GM19025 (cell line): ENCODE data around the gene UCN3.
"Not testable (repeated sequence)": the region's sequence is repeated elsewhere in the genome, so short reads cannot be mapped to it uniquely, and the experiment has no call there.

Experiments
- ATAC-seq: cut with Tn5 transposase; IDR thresholded peaks from one replicate; pipeline ENCODE4 v1.9.1; 2021; ENCODE audit warnings: mild to moderate bottlenecking, low read depth, moderate library complexity; ENCODE audit not compliant: unreplicated experiment

UCN3 gene

DNA sequence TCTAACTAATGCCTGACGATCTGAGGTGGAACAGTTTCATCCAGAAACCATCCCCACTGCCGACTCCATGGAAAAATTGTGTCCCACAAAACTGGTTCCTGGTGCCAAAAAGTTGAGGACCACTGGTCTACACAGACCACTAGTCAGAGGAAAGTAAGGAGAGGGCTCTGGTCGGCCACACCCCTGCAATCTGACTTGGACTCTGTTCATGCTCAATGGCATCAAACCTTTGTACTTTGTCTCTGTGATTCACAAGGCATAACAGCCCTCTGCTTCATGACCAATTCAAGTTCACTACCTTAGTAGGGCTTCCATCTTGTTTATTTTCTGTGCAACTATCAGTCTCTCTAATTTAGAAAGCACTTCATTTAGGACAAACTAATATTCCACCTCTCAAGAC, 38.0 kb downstream of the UCN3 start:
- no peak for ATAC-seq

- ATAC-seq, result no peak
Measured at GRCh38 chr10:5404208-5405041, 39.7 kb downstream of the UCN3 start, which contains the start of gene TUBAL3. TUBAL3 (minus strand) TSS chr10:5404828; CDS start chr10:5404792, 36 bp downstream.

DNA sequence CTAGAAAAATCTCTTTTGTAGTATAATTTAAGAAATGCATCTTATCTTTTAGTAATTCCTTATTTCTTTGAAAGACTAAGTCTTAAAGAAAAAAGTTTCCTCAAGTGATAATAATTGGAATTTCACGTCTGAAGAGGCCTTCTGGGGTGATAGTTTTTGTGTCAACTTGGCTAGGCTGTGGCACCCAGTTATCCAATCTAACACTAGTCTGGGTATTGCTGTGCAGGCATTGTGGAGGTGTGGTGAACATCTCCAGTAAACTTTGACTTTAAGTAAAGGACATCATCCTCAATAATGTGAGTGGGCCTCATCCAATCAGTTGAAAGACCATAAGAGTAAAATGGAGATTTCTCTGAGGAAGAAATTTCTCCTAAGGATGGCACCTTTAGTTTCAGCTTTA, 42.2 kb downstream of the UCN3 start:
- ATAC-seq, result no peak

DNA sequence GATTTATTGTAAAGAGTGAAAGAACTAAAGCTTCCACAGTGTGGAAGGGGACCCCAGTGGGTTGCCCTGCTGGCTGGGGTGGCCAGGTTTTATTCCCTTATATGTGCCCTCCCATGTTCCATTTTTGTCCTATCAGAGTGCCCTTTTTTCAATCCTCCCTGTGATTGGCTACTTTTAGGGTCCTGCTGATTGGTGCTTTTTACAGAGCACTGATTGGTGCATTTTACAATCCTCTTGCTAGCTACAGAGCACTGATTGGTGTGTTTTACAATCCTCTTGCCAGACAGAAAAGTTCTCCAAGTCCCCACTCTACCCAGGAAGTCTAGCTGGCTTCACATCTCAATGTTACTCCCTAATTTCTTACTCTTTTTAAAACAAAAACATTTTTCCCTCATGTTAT, 46.0 kb downstream of the UCN3 start:
- not testable (repeated sequence) for ATAC-seq

DNA sequence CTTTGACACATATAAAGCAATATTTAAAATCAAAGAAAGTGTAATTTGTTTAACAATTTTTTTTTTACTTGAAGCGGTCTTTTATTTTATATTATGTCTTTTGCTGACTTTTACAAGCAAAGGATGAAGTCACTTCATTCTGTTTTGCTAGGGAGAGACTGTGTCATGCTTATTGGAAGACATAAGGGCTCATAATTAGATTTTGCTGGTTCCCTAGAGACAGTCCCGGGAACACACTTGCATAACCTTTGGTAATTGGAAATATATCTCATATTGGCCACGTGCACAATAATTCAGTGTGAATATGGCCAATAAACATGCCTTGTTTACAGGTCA, 47.1 kb downstream of the UCN3 start:
- no peak for ATAC-seq

DNA sequence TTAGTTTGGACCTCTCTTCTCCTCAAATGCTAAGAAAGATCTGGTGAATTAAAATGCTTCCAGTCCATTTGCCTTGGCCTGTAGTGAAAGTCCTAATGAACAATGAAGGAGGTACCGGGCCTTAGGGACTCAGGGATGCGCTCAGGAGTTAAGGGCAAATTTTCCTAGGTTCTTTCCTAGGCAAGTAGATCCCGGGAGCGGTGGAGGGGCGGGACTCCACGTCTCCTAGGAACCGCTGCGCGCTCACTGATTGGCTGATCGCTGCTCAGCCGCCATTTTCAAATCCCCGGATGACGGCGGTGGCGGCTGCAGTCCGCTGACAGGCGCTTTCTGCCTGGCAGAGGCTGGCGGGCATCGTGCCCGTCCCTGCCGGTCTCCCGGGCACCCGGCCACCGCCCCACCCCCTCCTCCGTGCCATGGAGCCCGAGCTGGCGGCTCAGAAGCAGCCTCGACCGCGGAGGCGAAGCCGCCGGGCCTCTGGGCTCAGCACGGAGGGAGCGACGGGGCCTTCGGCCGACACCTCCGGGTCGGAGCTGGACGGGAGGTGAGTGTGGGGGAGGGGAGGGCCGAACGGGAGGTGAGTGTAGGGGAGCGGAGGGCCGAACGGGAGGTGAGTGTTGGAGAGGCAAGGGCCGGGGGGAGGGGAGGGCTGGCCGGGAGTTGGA, 47.6 kb downstream of the UCN3 start, which contains the start of gene NET1:
TSS of gene NET1 (plus strand) at position 281 of the 665 bp plus-strand sequence. CDS start at position 417, 136 bp downstream.
- ATAC-seq, result peak; percentile 98

DNA sequence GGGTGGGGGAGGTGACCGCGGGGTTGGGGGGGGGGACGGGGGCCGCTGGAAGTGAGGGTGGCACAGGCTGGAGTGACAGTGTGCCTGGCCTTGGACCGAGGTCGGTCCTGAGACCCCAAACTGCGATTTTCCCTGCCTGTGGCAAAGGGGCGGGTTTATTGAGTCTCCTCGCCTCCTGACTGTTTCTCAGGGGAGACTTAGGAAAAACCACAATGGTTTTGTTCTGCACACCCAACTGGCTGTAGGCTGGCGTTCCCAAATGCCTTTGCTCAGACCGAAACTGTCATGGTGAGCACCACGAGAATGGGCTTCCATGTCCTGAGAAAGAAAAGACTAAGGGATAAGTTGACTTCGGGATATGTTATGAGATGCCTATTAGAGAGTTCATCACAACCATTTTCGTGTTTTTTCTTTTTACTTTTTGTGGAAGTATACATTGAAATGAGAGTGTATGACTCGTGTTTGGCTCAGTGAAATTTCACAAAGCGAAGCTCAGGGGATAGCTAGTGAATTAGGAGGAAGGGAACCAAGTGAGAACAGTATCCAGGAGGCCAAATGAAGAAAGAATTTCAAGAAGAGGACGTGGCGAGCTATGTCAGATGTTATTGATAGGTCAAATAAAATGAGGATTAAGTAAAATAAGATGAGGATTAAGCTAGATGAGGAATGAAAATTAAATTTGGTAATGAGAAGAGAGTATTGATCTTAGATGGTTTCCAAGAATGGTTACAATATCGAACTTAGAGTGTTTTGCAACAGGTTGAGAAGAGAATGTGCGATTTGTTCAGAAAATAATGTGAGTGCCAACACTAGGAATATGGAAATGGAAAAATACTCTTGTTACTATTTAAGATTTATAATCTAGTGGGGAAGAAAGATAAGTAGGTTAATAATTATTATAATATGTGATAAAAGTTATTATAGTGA, 48.5 kb downstream of the UCN3 start:
- ATAC-seq, result no peak

GRCh38 chr10:5416981-5417380, 52.2 kb downstream of the UCN3 start:
- ATAC-seq, result no peak

DNA sequence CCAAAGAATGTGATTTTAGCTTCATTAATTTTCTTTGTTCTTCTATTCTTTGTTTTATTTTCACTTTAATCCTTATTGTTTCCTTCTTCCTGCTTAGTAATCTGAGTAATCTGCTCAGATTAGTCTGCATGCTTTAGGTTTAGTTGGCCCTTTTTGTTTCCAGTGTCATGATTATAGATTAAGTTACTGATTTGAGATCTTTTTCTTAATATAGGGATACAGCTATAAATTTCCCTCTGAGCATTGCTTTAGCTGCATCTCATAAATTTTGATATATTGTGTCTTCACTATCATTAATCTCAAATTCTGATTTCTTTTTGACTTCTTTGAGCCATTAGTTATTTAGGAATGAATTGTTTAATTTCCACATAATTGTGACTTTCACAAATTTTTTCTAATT, 53.8 kb downstream of the UCN3 start:
- no peak for ATAC-seq

DNA sequence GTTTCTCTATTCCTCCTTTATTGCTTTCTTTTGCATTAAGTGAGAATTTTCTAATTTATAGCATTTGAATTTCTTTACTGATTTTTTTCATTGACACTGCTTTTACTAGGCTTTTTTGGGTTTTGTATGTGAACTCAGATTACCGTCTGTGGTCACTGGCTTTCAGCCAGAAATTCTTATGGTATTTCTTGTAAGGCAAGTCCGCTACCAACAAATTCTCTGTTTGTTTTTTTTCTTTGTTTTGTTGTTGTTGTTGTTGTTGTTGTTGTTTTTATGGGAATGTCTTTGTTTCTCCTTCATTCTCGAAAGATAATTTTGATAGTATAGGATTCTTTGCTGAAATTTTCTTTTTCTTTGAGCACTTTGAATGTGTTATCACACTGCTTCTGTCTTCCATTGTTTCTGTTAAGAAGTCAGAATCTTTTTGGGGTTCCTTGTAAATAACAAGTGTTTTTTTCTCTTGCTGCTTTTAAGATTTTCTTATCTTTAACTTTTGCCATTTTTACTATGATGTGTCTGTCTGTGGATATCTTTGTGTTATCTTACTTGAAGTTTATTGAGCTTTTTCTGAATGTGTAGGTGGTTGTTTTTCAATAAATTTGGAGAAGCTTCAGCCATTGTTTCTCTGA, 54.8 kb downstream of the UCN3 start:
- no peak for ATAC-seq

- ATAC-seq, result no peak
Measured at GRCh38 chr10:5423771-5424170, 59.0 kb downstream of the UCN3 start.
